UCSD-AML1 (cell line): ENCODE results near the gene HS6ST1.

ENCODE experiments used
- DNase-seq: peaks from one replicate; lab custom pipeline; 2025; ENCODE audit not compliant: unreplicated experiment; lab: John Stamatoyannopoulos, UW

HS6ST1 gene

GRCh38 chr2:128311216-128311754 is 7.4 kb downstream of the HS6ST1 start:
- DNase-seq = no peak

- DNase-seq = no peak
Measured at GRCh38 chr2:128310761-128311160, 7.9 kb downstream of the HS6ST1 start.

GRCh38 chr2:128310094-128310716 is 8.5 kb downstream of the HS6ST1 start:
- DNase-seq = no peak

- no peak for DNase-seq
Measured at GRCh38 chr2:128309280-128310093, 9.2 kb downstream of the HS6ST1 start.

GRCh38 chr2:128308889-128309279 is 9.8 kb downstream of the HS6ST1 start:
- DNase-seq = no peak

- DNase-seq = no peak
Measured at GRCh38 chr2:128308284-128308731, 10.4 kb downstream of the HS6ST1 start.

- no peak for DNase-seq
Measured at GRCh38 chr2:128307595-128307994, 11.1 kb downstream of the HS6ST1 start.

GRCh38 chr2:128306931-128307460 is 11.7 kb downstream of the HS6ST1 start:
- DNase-seq = no peak

GRCh38 chr2:128306081-128306930 is 12.4 kb downstream of the HS6ST1 start:
- DNase-seq = no peak

GRCh38 chr2:128305555-128306080 is 13.1 kb downstream of the HS6ST1 start:
- no peak for DNase-seq

- DNase-seq = no peak
Measured at GRCh38 chr2:128304715-128305554, 13.7 kb downstream of the HS6ST1 start.

- no peak for DNase-seq
Measured at GRCh38 chr2:128304330-128304714, 14.3 kb downstream of the HS6ST1 start.

- no peak for DNase-seq
Measured at GRCh38 chr2:128303911-128304310, 14.8 kb downstream of the HS6ST1 start.

- DNase-seq = no peak
Measured at GRCh38 chr2:128303095-128303791, 15.4 kb downstream of the HS6ST1 start.

- no peak for DNase-seq
Measured at GRCh38 chr2:128302744-128303067, 16.0 kb downstream of the HS6ST1 start.

- DNase-seq = no peak
Measured at GRCh38 chr2:128302011-128302743, 16.5 kb downstream of the HS6ST1 start.

- DNase-seq = no peak
Measured at GRCh38 chr2:128301501-128301966, 17.1 kb downstream of the HS6ST1 start.

- DNase-seq = no peak
Measured at GRCh38 chr2:128301021-128301420, 17.6 kb downstream of the HS6ST1 start.
